ENCODE results near the gene IGF1R. TPM values are rescaled to one million over a fixed set of nuclear protein-coding genes. Genes with fewer than 3 reads are reported as not detected.
A peak's percentile ranks its signal among the peaks of the same experiment; 100 is the strongest.

Gene IGF1R
- total RNA-seq, 2 donors from 2014 or later = 32.1 to 64.1 TPM

DNA sequence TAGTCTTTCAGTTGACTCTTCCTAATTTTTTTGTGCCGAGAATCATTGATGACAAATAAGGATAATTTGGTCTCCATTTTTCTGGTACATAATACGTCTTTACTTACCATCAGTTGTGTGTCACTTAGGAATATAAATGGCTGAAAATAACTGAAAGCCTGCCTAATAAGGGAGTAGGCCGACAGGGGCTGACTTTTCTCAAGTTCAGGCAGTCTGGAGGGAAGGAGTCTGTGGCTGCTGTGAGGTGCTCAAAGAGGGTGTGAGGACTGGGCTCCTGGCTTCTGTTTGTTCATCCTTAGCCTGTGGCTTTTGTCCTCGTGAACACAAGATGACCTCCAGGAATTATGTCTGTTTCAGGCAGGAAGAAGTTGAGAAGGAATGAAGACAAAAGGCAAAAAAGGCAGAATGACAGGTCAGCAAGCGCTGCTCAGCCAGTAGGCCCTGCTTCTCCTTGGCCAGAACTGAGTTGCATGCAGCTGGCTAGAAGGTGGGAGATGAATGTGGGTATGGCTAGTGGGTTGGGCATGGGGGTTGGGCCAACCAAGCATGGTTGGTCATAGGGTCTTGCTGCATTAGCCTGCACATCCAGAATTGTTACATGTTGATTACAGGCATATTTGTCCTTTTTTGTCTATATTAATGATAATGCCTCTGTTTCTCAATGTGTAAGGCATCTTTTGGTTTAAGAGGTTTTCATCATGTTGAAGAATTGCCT lies 29.2 kb downstream of the IGF1R start:
- Histone ChIP-seq H3K4me1 (peaks cover 0 to 49% of the 10 kb centered on the region in 2 donors), H3K4me3 (no peak overlapping the region), H3K9me3 (no peaks in the 10 kb centered on the region), H3K27ac (peak overlapping the region; percentile 29 to 58), H3K36me3 (no peaks in the 10 kb centered on the region), H3K27me3 (no peaks in the 10 kb centered on the region)
- TF ChIP-seq, protein P1, sequence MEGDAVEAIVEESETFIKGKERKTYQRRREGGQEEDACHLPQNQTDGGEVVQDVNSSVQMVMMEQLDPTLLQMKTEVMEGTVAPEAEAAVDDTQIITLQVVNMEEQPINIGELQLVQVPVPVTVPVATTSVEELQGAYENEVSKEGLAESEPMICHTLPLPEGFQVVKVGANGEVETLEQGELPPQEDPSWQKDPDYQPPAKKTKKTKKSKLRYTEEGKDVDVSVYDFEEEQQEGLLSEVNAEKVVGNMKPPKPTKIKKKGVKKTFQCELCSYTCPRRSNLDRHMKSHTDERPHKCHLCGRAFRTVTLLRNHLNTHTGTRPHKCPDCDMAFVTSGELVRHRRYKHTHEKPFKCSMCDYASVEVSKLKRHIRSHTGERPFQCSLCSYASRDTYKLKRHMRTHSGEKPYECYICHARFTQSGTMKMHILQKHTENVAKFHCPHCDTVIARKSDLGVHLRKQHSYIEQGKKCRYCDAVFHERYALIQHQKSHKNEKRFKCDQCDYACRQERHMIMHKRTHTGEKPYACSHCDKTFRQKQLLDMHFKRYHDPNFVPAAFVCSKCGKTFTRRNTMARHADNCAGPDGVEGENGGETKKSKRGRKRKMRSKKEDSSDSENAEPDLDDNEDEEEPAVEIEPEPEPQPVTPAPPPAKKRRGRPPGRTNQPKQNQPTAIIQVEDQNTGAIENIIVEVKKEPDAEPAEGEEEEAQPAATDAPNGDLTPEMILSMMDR (IDR thresholded peaks at IDR 0.05) = no peak
- DNase-seq (ENCODE audit: low spot score) = peak; percentile 48

GRCh38 chr15:98678484-98678883 lies 30.1 kb downstream of the IGF1R start:
- DNase-seq (ENCODE audit: low spot score) = no peak
- Histone ChIP-seq H3K27me3 (no peaks in the 10 kb centered on the region), H3K4me3 (no peak overlapping the region), H3K27ac (no peak overlapping the region), H3K4me1 (peaks cover 0 to 55% of the 10 kb centered on the region in 2 donors), H3K9me3 (no peaks in the 10 kb centered on the region), H3K36me3 (no peaks in the 10 kb centered on the region)
- TF ChIP-seq, protein P1 (IDR thresholded peaks at IDR 0.05) = no peak

- no peaks in the 10 kb centered on the region for H3K27me3 ChIP-seq
- TF ChIP-seq, protein P1 (IDR thresholded peaks at IDR 0.05) = no peak
- H3K27ac ChIP-seq = no peak overlapping the region
- no peaks in the 10 kb centered on the region for H3K36me3 ChIP-seq
- no peak for DNase-seq (ENCODE audit: low spot score)
- H3K4me1 ChIP-seq = peaks cover 0 to 50% of the 10 kb centered on the region in 2 donors
- no peaks in the 10 kb centered on the region for H3K9me3 ChIP-seq
- H3K4me3 ChIP-seq = no peak overlapping the region
These were observed 32.7 kb downstream of the IGF1R start for GRCh38 chr15:98681061-98681460.

DNA sequence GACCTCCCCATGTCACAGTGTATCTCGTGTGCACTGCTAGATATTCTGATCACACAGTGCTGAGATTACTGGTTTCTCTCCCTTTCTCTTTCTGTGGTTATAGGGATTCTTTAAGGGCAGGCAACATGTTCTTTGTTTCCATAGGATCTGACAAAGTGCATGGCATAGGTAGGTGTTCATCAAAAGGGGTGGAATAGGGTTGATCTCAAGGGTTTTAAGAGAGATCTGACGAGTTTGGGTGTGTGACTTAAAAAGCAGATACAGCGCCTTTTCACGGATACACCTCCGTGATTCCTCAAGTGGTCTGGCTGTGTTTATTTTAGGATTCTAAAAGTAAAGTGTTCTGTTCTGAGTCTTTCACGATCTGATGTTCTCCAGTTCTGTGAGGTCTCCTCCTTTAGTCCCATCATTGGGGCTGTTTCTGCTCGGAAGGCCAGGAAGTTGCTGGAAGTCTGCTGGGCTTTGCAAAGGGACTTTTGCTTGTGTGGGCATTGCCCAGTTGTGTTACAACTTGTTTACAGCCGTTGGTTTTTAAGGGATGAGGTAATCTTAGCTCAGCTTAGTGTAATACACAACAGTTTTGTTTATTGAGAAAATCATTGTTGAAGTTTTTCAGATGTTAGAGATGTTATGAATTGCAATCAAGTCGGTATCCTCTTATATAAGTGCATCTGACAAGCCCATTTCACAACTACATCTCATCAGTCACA lies 34.8 kb downstream of the IGF1R start:
- Histone ChIP-seq H3K27me3 (no peaks in the 10 kb centered on the region), H3K27ac (peak overlapping the region; percentile 53 to 55), H3K36me3 (no peaks in the 10 kb centered on the region), H3K4me3 (no peak overlapping the region), H3K9me3 (no peaks in the 10 kb centered on the region), H3K4me1 (peaks cover 0 to 56% of the 10 kb centered on the region in 2 donors)
- no peak for DNase-seq (ENCODE audit: low spot score)
- TF ChIP-seq, protein P1 (IDR thresholded peaks at IDR 0.05) = no peak

DNA sequence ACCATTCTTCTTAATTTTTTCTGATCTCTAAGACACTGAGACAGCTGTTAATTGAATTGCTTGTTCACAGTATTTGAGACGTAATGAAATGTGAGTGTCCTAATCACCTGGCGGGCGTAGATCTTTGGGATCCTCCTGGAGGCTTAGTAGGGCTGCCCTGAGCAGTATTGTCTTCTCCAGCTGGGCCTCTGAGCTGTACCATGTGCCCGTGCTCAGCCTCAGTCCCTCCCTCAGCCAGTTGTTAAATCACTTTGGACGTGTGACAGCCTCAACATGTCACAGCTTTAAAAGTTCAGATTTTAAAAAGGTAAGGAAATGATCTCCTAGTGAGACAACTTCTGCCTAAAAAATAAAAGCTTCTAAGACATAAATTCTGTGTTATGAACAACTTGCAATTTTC lies 35.5 kb downstream of the IGF1R start:
- peaks cover 0 to 63% of the 10 kb centered on the region in 2 donors for H3K4me1 ChIP-seq

More for the DNA sequence above, 35.5 kb downstream of the IGF1R start:
- DNase-seq (ENCODE audit: low spot score) = no peak
- Histone ChIP-seq H3K4me3 (no peak overlapping the region), H3K9me3 (no peaks in the 10 kb centered on the region), H3K27ac (peak overlapping the region; percentile 53 to 55), H3K27me3 (no peaks in the 10 kb centered on the region), H3K36me3 (no peaks in the 10 kb centered on the region)
- TF ChIP-seq, protein P1 (IDR thresholded peaks at IDR 0.05) = no peak

Measured in right atrium auricular region (tissue), 2 donors.